Testis (tissue), 2 donors: Measurements from ENCODE around the gene BTG4.

ENCODE experiments used
- POLR2A ChIP-seq: fragments of 450-650 bp; IDR thresholded peaks from one replicate; pipeline ENCODE4 v1.6.1; 2017; ENCODE audit warnings: antibody characterized with exemption, mild to moderate bottlenecking, moderate library complexity
- TF ChIP-seq, protein P1 (sequence below), 3 experiments: fragments of 450-650 bp in 2 of 3; fragments of 200-600 bp in 1 of 3; sonication (generic) in 1 of 3; IDR thresholded peaks; one replicate each; pipeline ENCODE4 v1.5.1; 2016 to 2019; ENCODE audit warnings: antibody characterized with exemption in 3 of 3, mild to moderate bottlenecking in 2 of 3, moderate library complexity in 1 of 3

DNA sequence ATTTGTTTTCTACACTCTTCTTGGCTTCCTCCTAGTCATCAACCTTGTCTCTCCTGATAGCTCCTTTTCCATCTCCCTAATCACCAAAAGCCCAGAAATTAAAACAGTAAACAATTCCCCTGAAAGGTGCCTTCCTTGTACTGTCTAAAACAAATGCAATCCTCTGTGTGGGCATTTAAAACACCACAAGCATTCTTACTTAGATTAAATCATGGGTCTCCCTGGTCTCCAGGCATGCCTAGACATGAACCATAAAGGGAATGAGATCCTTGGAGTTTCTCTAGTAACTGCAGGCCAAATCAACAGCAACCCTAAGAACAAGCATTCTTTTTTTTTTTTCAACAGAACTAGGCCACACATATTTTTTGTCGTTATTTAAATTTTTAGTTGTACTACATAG is 1.9 kb downstream of the BTG4 start:
- TF ChIP-seq, protein P1, sequence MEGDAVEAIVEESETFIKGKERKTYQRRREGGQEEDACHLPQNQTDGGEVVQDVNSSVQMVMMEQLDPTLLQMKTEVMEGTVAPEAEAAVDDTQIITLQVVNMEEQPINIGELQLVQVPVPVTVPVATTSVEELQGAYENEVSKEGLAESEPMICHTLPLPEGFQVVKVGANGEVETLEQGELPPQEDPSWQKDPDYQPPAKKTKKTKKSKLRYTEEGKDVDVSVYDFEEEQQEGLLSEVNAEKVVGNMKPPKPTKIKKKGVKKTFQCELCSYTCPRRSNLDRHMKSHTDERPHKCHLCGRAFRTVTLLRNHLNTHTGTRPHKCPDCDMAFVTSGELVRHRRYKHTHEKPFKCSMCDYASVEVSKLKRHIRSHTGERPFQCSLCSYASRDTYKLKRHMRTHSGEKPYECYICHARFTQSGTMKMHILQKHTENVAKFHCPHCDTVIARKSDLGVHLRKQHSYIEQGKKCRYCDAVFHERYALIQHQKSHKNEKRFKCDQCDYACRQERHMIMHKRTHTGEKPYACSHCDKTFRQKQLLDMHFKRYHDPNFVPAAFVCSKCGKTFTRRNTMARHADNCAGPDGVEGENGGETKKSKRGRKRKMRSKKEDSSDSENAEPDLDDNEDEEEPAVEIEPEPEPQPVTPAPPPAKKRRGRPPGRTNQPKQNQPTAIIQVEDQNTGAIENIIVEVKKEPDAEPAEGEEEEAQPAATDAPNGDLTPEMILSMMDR (IDR thresholded peaks at IDR 0.05), result no peak
- no peak for TF ChIP-seq POLR2A
